SK-N-SH treated with all-trans-retinoic acid at 6 μM for 48 hours (cell line): Measurements from ENCODE around the gene DHRS13.

Source experiments
- ATAC-seq: fragments of 200-7000 bp; cut with Tn5 transposase; 3 replicates; pipeline ENCODE4 v1.9.1; 2020; ENCODE audit warnings: mild to moderate bottlenecking, moderate library complexity
- ARNTL ChIP-seq: fragments of 450-650 bp; formaldehyde crosslinking; IDR thresholded peaks from 2 replicates; pipeline ENCODE4 v1.5.0; 2020; ENCODE audit warnings: low read depth, mild to moderate bottlenecking, moderate library complexity, borderline replicate concordance
- BACH2 ChIP-seq: fragments of 250-450 bp; sonication (Bioruptor Pico); IDR thresholded peaks from 2 replicates; pipeline ENCODE4 v1.9.0; 2021; ENCODE audit warnings: mild to moderate bottlenecking, borderline replicate concordance
- CREB5 ChIP-seq: fragments of 250-450 bp; sonication (Bioruptor Pico); IDR thresholded peaks from 2 replicates; pipeline ENCODE4 v1.5.1; 2020; ENCODE audit warnings: low read depth, mild to moderate bottlenecking, moderate library complexity
- CSDC2 ChIP-seq: fragments of 250-450 bp; sonication (Bioruptor Pico); IDR thresholded peaks from 2 replicates; pipeline ENCODE4 v1.5.0; 2020; ENCODE audit warnings: mild to moderate bottlenecking, moderate library complexity
- ESRRG ChIP-seq: fragments of 250-450 bp; sonication (Bioruptor Pico); IDR thresholded peaks from 2 replicates; pipeline ENCODE4 v1.6.1; 2021; ENCODE audit warnings: mild to moderate bottlenecking
- GLIS3 ChIP-seq: fragments of 250-450 bp; sonication (Bioruptor Pico); IDR thresholded peaks from 2 replicates; pipeline ENCODE4 v1.5.0; 2020; ENCODE audit warnings: mild to moderate bottlenecking, moderate library complexity
- ISL1 ChIP-seq: fragments of 250-450 bp; sonication (Bioruptor Pico); IDR thresholded peaks from 2 replicates; pipeline ENCODE4 v2.1.2; 2022; ENCODE audit warnings: mild to moderate bottlenecking, moderate library complexity
- OSR1 ChIP-seq: fragments of 250-450 bp; sonication (Bioruptor Pico); IDR thresholded peaks from 2 replicates; pipeline ENCODE4 v1.8.0; 2022; ENCODE audit warnings: moderate library complexity, mild to moderate bottlenecking, inconsistent platforms
- POU6F1 ChIP-seq: fragments of 250-450 bp; sonication (Bioruptor Pico); IDR thresholded peaks from 2 replicates; pipeline ENCODE4 v1.8.0; 2021; ENCODE audit warnings: low read depth, mild to moderate bottlenecking, moderate library complexity, borderline replicate concordance
- PPARA ChIP-seq: fragments of 250-450 bp; sonication (Bioruptor Pico); IDR thresholded peaks from 2 replicates; pipeline ENCODE4 v1.5.0; 2020; ENCODE audit warnings: mild to moderate bottlenecking, borderline replicate concordance
- RARB ChIP-seq: fragments of 250-450 bp; sonication (Bioruptor Pico); IDR thresholded peaks from 2 replicates; pipeline ENCODE4 v1.8.0; 2021; ENCODE audit warnings: mild to moderate bottlenecking, moderate library complexity
- SNAI2 ChIP-seq: fragments of 250-450 bp; sonication (Bioruptor Pico); IDR thresholded peaks from 2 replicates; pipeline ENCODE4 v1.5.0; 2020; ENCODE audit warnings: mild to moderate bottlenecking, moderate library complexity
- TCF4 ChIP-seq: fragments of 250-450 bp; sonication (Bioruptor Pico); IDR thresholded peaks from 2 replicates; pipeline ENCODE4 v1.8.0; 2021; ENCODE audit warnings: mild to moderate bottlenecking, moderate library complexity, borderline replicate concordance
- TOX ChIP-seq: fragments of 250-450 bp; sonication (Bioruptor Pico); IDR thresholded peaks from 2 replicates; pipeline ENCODE4 v1.8.0; 2021; ENCODE audit warnings: mild to moderate bottlenecking, moderate library complexity, borderline replicate concordance
- ZFP3 ChIP-seq: fragments of 250-450 bp; sonication (Bioruptor Pico); IDR thresholded peaks from 2 replicates; pipeline ENCODE4 v1.5.0; 2020; ENCODE audit warnings: mild to moderate bottlenecking, moderate library complexity
- ZFP30 ChIP-seq: fragments of 450-650 bp; formaldehyde crosslinking; IDR thresholded peaks from 2 replicates; pipeline ENCODE4 v1.5.0; 2022; ENCODE audit warnings: mild to moderate bottlenecking, moderate library complexity
- ZNF565 ChIP-seq: fragments of 450-650 bp; formaldehyde crosslinking; conservative IDR thresholded peaks from 2 replicates; pipeline ENCODE4 v1.5.0; 2020; ENCODE audit warnings: low read depth, mild to moderate bottlenecking, moderate library complexity
- ZNF70 ChIP-seq: fragments of 450-650 bp; formaldehyde crosslinking; IDR thresholded peaks from 2 replicates; pipeline ENCODE4 v1.5.0; 2020; ENCODE audit warnings: mild to moderate bottlenecking, moderate library complexity
- ZNF8 ChIP-seq: fragments of 450-650 bp; formaldehyde crosslinking; IDR thresholded peaks from 2 replicates; pipeline ENCODE4 v1.5.0; 2020; ENCODE audit warnings: mild to moderate bottlenecking, moderate library complexity
- TF ChIP-seq, protein P1 (sequence below): fragments of 250-450 bp; sonication (Bioruptor Pico); IDR thresholded peaks from 2 replicates; pipeline ENCODE4 v1.5.0; 2020; ENCODE audit warnings: mild to moderate bottlenecking, moderate library complexity

The DHRS13 gene

DNA sequence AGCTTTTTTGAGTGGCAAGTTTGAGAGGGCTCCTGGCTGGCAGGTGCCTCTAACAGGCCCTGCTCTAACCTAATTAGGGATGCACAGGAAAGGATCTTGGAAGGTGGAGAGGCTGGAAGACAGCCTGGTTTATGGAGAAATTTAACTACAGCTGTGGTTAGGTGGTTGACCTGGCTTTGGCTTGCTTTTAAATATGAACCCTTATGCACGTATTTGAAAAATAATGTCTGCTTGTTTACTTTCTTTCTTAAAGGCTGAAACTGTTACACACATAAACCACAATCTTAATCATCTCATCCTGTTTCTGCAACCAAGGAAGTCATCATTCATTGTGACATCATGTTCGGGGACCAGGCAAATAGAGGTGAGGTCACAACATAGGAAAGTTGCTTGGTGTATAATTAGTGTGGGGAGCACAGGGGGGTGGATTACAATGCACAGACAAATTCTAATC, 23.1 kb upstream of the DHRS13 start:
- peak; percentile 54 for ATAC-seq
- TF ChIP-seq TOX = peak; percentile 63; the same call in 1 of the 2 replicates
- TF ChIP-seq, protein P1, sequence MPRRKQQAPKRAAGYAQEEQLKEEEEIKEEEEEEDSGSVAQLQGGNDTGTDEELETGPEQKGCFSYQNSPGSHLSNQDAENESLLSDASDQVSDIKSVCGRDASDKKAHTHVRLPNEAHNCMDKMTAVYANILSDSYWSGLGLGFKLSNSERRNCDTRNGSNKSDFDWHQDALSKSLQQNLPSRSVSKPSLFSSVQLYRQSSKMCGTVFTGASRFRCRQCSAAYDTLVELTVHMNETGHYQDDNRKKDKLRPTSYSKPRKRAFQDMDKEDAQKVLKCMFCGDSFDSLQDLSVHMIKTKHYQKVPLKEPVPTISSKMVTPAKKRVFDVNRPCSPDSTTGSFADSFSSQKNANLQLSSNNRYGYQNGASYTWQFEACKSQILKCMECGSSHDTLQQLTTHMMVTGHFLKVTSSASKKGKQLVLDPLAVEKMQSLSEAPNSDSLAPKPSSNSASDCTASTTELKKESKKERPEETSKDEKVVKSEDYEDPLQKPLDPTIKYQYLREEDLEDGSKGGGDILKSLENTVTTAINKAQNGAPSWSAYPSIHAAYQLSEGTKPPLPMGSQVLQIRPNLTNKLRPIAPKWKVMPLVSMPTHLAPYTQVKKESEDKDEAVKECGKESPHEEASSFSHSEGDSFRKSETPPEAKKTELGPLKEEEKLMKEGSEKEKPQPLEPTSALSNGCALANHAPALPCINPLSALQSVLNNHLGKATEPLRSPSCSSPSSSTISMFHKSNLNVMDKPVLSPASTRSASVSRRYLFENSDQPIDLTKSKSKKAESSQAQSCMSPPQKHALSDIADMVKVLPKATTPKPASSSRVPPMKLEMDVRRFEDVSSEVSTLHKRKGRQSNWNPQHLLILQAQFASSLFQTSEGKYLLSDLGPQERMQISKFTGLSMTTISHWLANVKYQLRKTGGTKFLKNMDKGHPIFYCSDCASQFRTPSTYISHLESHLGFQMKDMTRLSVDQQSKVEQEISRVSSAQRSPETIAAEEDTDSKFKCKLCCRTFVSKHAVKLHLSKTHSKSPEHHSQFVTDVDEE (CRISPR knock-in tag) = no peak

DNA sequence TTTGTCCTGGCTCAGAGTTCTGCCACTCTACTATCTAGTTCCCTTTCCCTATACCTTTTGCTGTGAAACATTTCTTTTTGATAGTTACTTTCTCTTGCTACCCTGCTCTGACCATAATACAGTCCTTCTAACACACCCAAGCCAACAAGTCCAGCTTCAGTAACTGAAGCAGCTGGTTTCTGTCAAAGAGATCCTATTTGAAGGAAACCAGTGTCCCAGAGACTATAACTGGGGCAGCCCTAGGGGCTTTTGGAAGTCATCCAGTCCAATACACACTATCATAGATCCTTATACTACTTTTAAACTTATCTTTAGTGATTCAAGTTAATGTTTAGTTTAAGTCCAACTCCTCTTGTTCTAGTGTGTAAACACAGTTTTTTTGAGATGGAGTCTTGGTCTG, 17.3 kb upstream of the DHRS13 start:
- TF ChIP-seq POU6F1 (CRISPR knock-in tag) = no peak
- TF ChIP-seq CREB5 = no peak
- TF ChIP-seq RARB (CRISPR knock-in tag) = no peak
- TF ChIP-seq TOX = no peak
- TF ChIP-seq ZFP3 (CRISPR knock-in tag) = no peak
- ATAC-seq = no peak

DNA sequence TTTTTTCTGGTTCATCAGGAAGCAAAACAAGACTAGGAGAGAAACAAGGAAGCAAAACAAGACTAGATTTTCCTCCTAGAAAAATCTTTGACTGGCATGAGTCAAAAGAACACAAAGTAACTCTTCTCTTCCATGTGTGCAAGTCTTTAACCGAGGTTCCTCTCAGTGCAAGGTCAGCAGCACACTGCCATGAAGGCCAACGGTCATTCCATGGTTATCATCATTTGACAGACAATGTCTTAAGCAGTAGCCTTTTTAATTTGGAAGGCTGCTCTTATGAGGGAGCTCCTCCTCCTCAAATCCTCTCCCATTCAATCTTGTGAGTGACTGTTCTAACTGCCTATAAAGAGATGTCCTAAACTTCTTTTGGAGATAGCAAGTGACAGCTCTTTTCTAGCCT, 15.4 kb upstream of the DHRS13 start:
- TF ChIP-seq ZFP30 (CRISPR knock-in tag) = no peak
- TF ChIP-seq, protein P1 (CRISPR knock-in tag) = no peak
- TF ChIP-seq ZNF8 = no peak
- no peak for TF ChIP-seq GLIS3 (CRISPR knock-in tag)
- TF ChIP-seq RARB (CRISPR knock-in tag) = no peak
- no peak for ATAC-seq

- ATAC-seq = no peak
- TF ChIP-seq CSDC2 (CRISPR knock-in tag) (no peak), CREB5 (no peak), ZNF565 (CRISPR knock-in tag) (no peak), ZNF8 (no peak), SNAI2 (CRISPR knock-in tag) (no peak), ESRRG (no peak), BACH2 (CRISPR knock-in tag) (no peak), ZFP30 (CRISPR knock-in tag) (no peak), OSR1 (CRISPR knock-in tag) (no peak), ZNF70 (CRISPR knock-in tag) (no peak), PPARA (CRISPR knock-in tag) (no peak), ARNTL (CRISPR knock-in tag) (no peak), ZFP3 (CRISPR knock-in tag) (no peak), ISL1 (CRISPR knock-in tag) (no peak), GLIS3 (CRISPR knock-in tag) (no peak), TOX (no peak), TCF4 (CRISPR knock-in tag) (no peak)
- TF ChIP-seq, protein P1 (CRISPR knock-in tag) = no peak
Observed at GRCh38 chr17:28917465-28917864, 14.6 kb upstream of the DHRS13 start.
